ENCODE data around the gene SLC12A7.
"Not testable (repeated sequence)": the region's sequence is repeated elsewhere in the genome, so short reads cannot be mapped to it uniquely, and the experiment has no call there.

Gene SLC12A7

GRCh38 chr5:1065891-1066650 is 45.8 kb downstream of the SLC12A7 start:
- H3K4me3 ChIP-seq (ENCODE audit: low read depth, low read length): no peak overlapping the region
- TF ChIP-seq, protein P1, sequence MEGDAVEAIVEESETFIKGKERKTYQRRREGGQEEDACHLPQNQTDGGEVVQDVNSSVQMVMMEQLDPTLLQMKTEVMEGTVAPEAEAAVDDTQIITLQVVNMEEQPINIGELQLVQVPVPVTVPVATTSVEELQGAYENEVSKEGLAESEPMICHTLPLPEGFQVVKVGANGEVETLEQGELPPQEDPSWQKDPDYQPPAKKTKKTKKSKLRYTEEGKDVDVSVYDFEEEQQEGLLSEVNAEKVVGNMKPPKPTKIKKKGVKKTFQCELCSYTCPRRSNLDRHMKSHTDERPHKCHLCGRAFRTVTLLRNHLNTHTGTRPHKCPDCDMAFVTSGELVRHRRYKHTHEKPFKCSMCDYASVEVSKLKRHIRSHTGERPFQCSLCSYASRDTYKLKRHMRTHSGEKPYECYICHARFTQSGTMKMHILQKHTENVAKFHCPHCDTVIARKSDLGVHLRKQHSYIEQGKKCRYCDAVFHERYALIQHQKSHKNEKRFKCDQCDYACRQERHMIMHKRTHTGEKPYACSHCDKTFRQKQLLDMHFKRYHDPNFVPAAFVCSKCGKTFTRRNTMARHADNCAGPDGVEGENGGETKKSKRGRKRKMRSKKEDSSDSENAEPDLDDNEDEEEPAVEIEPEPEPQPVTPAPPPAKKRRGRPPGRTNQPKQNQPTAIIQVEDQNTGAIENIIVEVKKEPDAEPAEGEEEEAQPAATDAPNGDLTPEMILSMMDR (IDR thresholded peaks at IDR 0.05; ENCODE audit: low read depth, low read length): no peak

DNA sequence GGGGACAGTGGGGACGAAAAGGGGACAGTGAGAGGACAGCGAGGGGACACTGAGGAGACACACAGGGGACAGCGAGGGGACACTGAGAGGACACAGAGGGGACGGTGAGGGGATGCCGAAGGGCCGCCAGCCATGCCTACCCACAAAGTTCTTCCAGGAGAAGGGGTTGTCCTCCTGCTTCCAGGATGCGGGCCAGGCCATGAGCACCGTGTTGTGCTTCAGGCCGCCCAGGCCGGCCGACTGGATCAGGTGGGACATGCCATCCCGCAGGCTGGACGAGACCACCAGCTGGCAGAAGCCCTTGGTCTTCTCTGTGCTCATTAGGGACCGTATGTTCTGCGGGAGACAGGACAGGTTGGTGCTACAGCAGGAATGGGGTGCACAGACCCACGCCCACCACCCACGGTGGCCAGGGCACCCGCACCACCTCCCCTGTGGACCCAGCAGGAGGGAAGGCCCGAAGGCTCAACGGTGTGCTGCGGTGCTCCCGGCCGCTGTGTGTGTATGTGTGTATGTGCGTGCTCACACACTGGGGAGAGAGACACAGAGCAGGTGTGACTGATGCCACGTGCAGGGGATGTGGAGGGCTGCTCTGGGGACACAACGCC is 46.6 kb downstream of the SLC12A7 start:
- TF ChIP-seq, protein P1 (IDR thresholded peaks at IDR 0.05; ENCODE audit: low read depth, low read length): no peak
- no peak overlapping the region for H3K4me3 ChIP-seq (ENCODE audit: low read depth, low read length)

GRCh38 chr5:1064383-1065142 is 47.3 kb downstream of the SLC12A7 start:
- H3K4me3 ChIP-seq (ENCODE audit: low read depth, low read length): no peak overlapping the region
- TF ChIP-seq, protein P1 (IDR thresholded peaks at IDR 0.05; ENCODE audit: low read depth, low read length): no peak

DNA sequence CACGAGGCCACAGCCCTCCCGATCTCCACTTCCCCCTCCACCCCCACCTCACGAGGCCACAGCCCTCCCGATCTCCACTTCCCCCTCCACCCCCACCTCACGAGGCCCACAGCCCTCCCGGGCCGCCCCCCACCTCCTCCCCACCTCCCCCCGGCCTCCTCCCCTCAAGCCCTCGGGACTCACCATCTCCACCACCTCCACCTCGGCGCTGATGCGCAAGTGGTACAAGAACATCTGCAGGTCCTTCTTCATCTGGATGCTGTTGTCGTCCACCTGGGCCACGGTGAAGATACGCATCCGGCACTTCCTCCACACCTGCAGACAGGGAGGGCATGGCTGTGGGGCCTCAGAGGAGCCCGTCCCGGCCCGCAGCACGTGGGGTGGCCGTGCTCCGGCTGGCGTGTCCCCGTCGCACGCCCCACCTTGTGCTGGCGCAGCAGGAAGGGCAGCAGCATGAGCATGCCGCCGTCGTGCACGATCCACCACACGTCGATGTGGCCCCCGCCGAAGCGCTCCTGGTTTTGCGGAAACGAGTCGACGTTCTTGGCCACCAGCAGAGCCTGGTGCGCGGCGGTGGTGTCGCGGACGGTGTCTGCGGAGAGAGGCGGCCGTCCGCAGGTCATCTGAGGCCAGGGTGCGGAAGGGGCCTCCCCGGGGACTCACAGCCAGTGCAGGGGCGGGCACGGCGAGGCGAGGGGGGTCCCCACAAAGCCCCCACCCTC is 48.0 kb downstream of the SLC12A7 start:
- TF ChIP-seq, protein P1 (IDR thresholded peaks at IDR 0.05; ENCODE audit: low read depth, low read length): no peak
- no peak overlapping the region for H3K4me3 ChIP-seq (ENCODE audit: low read depth, low read length)

GRCh38 chr5:1062761-1063568 is 48.9 kb downstream of the SLC12A7 start:
- TF ChIP-seq, protein P1 (IDR thresholded peaks at IDR 0.05; ENCODE audit: low read depth, low read length): no peak
- no peak overlapping the region for H3K4me3 ChIP-seq (ENCODE audit: low read depth, low read length)

DNA sequence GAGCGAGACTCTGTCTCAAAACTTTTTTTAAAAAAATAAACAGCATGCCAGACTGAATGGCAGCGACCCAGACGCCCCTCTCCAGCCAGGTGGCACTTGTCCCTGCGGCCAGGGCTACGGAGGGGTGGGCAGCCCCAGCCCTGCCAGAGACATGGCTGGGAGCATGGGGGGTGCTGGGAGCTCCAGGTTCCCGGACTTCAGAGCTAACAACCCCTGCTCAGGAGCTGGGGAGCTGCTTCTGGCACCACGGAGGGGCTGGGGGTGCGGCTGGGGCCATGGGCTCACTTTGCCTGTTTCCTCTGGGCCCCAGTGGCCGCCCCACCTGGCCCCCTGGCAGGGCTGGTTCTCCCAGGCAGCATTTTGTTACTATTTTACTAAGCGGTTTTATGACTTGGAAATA is 49.9 kb downstream of the SLC12A7 start:
- H3K4me3 ChIP-seq (ENCODE audit: low read depth, low read length): no peak overlapping the region
- TF ChIP-seq, protein P1 (IDR thresholded peaks at IDR 0.05; ENCODE audit: low read depth, low read length): no peak

- not testable (repeated sequence) for H3K4me3 ChIP-seq (ENCODE audit: low read depth, low read length)
These were observed 50.6 kb downstream of the SLC12A7 start for GRCh38 chr5:1061292-1061691.
